Measurements from ENCODE around the gene TRAF6.
"Not testable (repeated sequence)": the region's sequence is repeated elsewhere in the genome, so short reads cannot be mapped to it uniquely, and the experiment has no call there.

Gene TRAF6, protein sequence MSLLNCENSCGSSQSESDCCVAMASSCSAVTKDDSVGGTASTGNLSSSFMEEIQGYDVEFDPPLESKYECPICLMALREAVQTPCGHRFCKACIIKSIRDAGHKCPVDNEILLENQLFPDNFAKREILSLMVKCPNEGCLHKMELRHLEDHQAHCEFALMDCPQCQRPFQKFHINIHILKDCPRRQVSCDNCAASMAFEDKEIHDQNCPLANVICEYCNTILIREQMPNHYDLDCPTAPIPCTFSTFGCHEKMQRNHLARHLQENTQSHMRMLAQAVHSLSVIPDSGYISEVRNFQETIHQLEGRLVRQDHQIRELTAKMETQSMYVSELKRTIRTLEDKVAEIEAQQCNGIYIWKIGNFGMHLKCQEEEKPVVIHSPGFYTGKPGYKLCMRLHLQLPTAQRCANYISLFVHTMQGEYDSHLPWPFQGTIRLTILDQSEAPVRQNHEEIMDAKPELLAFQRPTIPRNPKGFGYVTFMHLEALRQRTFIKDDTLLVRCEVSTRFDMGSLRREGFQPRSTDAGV

GRCh38 chr11:36509694-36510593 is at the start of gene TRAF6:
TRAF6 (minus strand) TSS chr11:36510272; CDS start chr11:36501515, 8,757 bp downstream.
- DNase-seq (ENCODE audit: low read depth in 2 of 2), result peak; percentile 72 to 82

DNA sequence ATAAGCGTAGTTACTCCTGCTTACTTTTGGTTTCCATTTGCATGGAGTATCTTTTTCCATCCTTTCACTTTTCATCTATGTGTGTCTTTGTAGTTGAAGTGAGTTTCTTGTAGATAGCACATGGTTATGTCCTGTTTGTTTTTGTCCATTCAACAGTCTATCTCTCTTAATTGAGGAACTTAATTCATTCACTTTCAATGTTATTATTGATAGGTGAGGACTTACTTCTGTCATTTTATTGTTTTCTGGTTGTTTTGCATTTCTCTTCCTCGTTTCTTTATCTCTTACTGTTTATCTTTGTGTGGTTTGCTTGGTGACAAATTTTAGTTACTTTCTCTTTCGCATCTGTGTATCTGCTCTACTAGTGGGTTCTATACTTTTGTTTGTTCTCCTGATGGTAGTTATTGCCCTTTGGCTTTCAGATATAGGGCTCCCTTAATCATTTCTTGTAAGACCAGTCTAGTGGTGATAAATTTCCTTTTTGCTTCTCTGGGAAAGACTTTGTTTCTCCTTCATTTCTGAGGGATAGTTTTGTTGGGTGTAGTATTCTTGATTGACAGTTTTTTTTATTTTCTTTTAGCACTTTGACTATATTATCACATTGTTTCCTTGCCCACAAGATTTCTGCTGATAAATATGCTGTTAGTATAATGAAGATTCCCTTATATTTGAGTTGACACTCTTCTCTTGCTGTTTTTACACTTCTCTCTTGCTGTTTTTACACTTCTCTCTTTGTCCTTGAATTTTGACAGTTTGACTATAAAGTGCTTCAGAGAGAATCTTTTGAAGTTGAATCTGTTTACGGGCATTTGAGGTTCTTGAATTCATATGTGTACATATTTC is 48.7 kb upstream of the TRAF6 start:
- DNase-seq (ENCODE audit: low read depth in 2 of 2), result no peak

- DNase-seq (ENCODE audit: low read depth in 2 of 2), result no peak
These were observed 47.9 kb upstream of the TRAF6 start for GRCh38 chr11:36557991-36558390.

GRCh38 chr11:36557390-36557789 is 47.3 kb upstream of the TRAF6 start:
- DNase-seq (ENCODE audit: low read depth in 2 of 2), result not testable (repeated sequence)

DNA sequence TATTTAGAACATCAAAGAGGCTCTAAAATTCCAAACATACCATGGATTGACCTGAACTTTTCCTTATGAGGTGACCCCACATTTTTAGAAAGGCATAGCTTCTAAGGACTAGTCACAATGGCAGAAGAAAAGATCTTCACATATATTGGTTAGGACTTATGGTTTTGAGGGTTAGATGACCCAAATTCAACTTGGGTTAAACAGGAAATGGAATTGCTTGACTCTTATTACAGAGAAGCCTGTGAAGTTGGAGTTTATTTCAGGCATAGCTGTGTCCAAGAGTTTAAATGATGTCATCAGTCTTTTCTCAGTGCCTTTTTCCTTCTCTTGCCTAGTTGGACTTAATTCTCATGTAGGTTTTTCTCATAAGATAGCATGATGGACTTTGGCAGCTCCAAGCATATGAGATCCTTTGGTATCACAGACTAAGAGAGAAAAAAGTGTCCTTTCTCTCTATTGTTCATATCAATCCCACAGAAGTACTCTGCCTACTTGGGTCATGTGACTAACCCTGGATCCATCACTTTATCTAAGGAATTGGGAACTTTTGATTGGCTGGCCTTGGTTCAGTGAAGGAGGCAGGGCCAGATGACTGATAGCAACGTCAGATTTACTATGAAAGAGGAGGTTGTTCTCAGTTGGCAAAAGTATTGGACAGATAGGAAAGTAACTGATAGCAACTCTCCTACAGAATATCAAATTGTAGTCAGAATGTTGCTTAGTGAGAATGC is 40.5 kb upstream of the TRAF6 start:
- no peak for DNase-seq (ENCODE audit: low read depth in 2 of 2)

GRCh38 chr11:36540998-36541397 is 30.9 kb upstream of the TRAF6 start:
- no peak for DNase-seq (ENCODE audit: low read depth in 2 of 2)

GRCh38 chr11:36534276-36534840 is 24.3 kb upstream of the TRAF6 start:
- DNase-seq (ENCODE audit: low read depth in 2 of 2), result no peak

DNA sequence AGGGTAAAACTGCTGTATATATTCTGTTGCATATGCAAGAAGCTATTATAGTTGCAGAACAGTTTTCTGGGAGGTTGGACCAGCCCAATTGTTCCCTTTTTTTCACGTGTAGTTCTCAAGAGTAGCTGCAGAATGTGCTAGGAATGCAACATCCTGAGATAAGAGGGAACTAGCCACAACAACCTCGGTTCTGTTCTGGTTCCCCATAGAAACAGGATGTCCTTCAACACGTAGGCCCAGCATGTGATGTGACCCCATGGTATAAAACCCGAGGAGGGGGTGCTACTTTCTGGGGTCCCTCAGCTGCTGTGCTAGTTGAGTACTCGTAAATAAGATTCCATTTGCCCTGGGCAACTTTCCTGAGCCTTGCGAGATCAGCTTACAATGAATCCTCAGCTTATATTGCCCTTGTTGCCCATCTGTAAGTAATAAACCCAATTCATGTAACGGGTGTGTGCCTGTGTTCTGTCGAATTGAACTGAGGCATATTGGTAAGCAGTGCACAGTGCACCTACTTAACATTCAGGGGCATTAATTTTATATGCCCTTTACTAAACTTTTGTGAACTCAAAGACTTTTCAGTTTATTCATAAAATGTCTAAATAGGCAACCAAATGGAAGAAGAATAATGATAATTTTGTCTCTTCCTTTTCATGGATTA is 23.0 kb upstream of the TRAF6 start:
- DNase-seq (ENCODE audit: low read depth in 2 of 2), result no peak

- no peak for DNase-seq (ENCODE audit: low read depth in 2 of 2)
These were observed 20.8 kb upstream of the TRAF6 start for GRCh38 chr11:36530840-36531239.

GRCh38 chr11:36513965-36514364 is 3.9 kb upstream of the TRAF6 start:
- DNase-seq (ENCODE audit: low read depth in 2 of 2), result no peak

- DNase-seq (ENCODE audit: low read depth in 2 of 2), result no peak
These were observed 1.9 kb upstream of the TRAF6 start for GRCh38 chr11:36512016-36512415.

- DNase-seq (ENCODE audit: low read depth in 2 of 2), result not testable (repeated sequence)
These were observed 990 bp upstream of the TRAF6 start for GRCh38 chr11:36511062-36511461.

DNA sequence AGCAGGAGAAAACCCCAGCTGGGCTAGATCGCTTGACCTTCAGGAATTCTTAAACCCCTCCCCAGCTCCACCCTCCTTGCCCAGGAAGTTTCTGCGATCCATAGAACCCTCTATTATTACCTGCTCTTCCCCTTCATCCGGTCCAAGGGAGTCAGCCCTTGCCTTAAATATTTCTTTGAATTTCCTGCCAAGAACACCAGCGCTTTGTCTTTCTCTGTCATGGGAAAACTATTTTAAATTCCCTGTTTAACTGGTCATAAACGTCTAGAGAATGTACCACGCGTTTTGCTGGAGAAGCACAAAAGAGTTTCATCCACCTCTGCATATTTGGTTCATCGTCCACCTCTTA is 496 bp upstream of the TRAF6 start:
- no peak for DNase-seq (ENCODE audit: low read depth in 2 of 2)

- peak; percentile 35 to 55 for DNase-seq (ENCODE audit: low read depth in 2 of 2)
These were observed 852 bp downstream of the TRAF6 start for GRCh38 chr11:36509201-36509639.

DNA sequence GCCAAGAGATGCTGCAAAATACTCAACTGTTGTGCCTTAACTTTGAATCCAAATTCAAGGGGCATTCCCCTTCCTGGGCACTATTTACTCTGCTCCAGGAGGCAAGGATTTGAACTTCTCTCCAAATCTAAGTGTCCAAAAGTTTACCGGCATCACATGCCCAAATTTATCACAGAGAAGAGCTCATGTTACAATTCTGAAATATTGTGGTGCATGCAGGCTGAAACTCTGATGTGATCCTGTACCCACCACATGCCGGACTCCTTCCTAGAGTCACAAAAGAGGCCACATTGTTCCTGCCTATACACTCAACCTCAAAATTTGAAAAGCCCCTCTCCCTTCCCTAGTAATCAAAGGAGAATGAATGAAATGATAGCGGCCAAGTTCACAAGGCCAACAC is 1.3 kb downstream of the TRAF6 start:
- no peak for DNase-seq (ENCODE audit: low read depth in 2 of 2)

GRCh38 chr11:36507824-36508489 is 2.1 kb downstream of the TRAF6 start:
- no peak for DNase-seq (ENCODE audit: low read depth in 2 of 2)

GRCh38 chr11:36501236-36501635 is 8.8 kb downstream of the TRAF6 start:
- no peak for DNase-seq (ENCODE audit: low read depth in 2 of 2)

- DNase-seq (ENCODE audit: low read depth in 2 of 2), result no peak
These were observed 9.8 kb downstream of the TRAF6 start for GRCh38 chr11:36500315-36500721.

GRCh38 chr11:36499315-36499714 is 10.8 kb downstream of the TRAF6 start:
- no peak for DNase-seq (ENCODE audit: low read depth in 2 of 2)
